ENCODE measurements around the gene FLT3LG. TPM values are rescaled to one million over a fixed set of nuclear protein-coding genes. Genes with fewer than 3 reads are reported as not detected.
A peak's percentile ranks its signal among the peaks of the same experiment; 100 is the strongest.

Gene FLT3LG
- total and polyA plus RNA-seq, 9 of the 15 experiments (the other 6 are each of a cell fraction or from before 2014, with no cell fraction given), result 0.31 to 6.4 (median 1.1) TPM

- no peak overlapping the region for H3K27ac ChIP-seq (ENCODE audit: extremely low read depth, low read depth, low read length)
- WGBS (ENCODE audit: insufficient coverage, low coverage, missing lambda C conversion rate), result 96% methylated on average over 2 of the region's 3 CpGs
- POLR2A ChIA-PET, result no interaction called here
Measured at GRCh38 chr19:49465371-49465770, 8.6 kb upstream of the FLT3LG start.

More at GRCh38 chr19:49465371-49465770, 8.6 kb upstream of the FLT3LG start:
- DNase-seq (ENCODE audit: extremely low read depth in 1 of 4, low spot score in 3 of 4) (peak in 1 of 4 experiments; percentile 25), ATAC-seq (no peak), FAIRE-seq (no peak)
- no peak overlapping the region; a peak in 1 of 4 replicates for H3K9ac ChIP-seq (ENCODE audit: insufficient read depth in 1 of 2, low read depth in 2 of 2, low read length in 2 of 2)
- peaks cover 5% of the 10 kb centered on the region; the same call in 1 of the 2 replicates for H4K20me1 ChIP-seq (replicated peaks; ENCODE audit: control insufficient read depth, insufficient read depth, low read length)
- no TSS peak for BruUV-seq (replicated peaks)
- no peaks in the 10 kb centered on the region for H3K9me1 ChIP-seq (ENCODE audit: control insufficient read depth, insufficient read depth, low read length)
- H3K36me3 ChIP-seq (ENCODE audit: control insufficient read depth, insufficient read depth, low read length), result peaks cover 38% of the 10 kb centered on the region; the same call in 2 of the 3 replicates
- CTCF ChIA-PET (ENCODE audit: low intra/inter-chr PET ratio), result no interaction called here
- peaks cover 5 to 31% of the 10 kb centered on the region in 2 experiments; a peak in 4 of 5 replicates for H3K4me1 ChIP-seq (replicated peaks in 1 of 2; ENCODE audit: control insufficient read depth in 2 of 2, insufficient read depth in 2 of 2, low read length in 2 of 2)
- no peak overlapping the region for H2AFZ ChIP-seq (ENCODE audit: low read depth, low read length)
- H3K4me3 ChIP-seq, result no peak overlapping the region
- no peaks in the 10 kb centered on the region for H3K79me2 ChIP-seq (ENCODE audit: control insufficient read depth, insufficient read depth, low read length)
- H3K4me2 ChIP-seq (ENCODE audit: insufficient read depth, low read length), result no peak overlapping the region
- H3K9me3 ChIP-seq (replicated peaks; ENCODE audit: control insufficient read depth, insufficient read depth, low read depth, low read length), result no peaks in the 10 kb centered on the region
- intact Hi-C loops (cut with micrococcal nuclease), result no loop called here
- no peaks in the 10 kb centered on the region for H3K27me3 ChIP-seq (ENCODE audit: control insufficient read depth in 2 of 2, insufficient read depth in 2 of 2, low read length in 2 of 2)
- in situ Hi-C loops (cut with MboI), result no loop called here
- TF ChIP-seq AFF1 (IDR thresholded peaks at IDR 0.05; ENCODE audit: low read depth in 1 of 2, partially characterized antibody in 2 of 2), result peak in 1 of 2 experiments; percentile 90
- no peak for TF ChIP-seq HOMEZ (CRISPR knock-in tag; IDR thresholded peaks at IDR 0.05)
- no peak for TF ChIP-seq FOXK1 (CRISPR knock-in tag; IDR thresholded peaks at IDR 0.05; ENCODE audit: borderline replicate concordance)
- no peak for TF ChIP-seq ZBTB7A (IDR thresholded peaks at IDR 0.05; ENCODE audit: borderline replicate concordance, control insufficient read depth, low read depth, low read length)
- no peak for TF ChIP-seq CEBPB (tag; IDR thresholded peaks at IDR 0.05)
- TF ChIP-seq HCFC1 (IDR thresholded peaks at IDR 0.05; ENCODE audit: low read depth, low read length), result peak; percentile 26; the same call in 1 of the 2 replicates
